Stimulated activated CD8-positive, alpha-beta memory T cell treated with anti-CD3 and anti-CD28 coated beads, Interleukin-12 subunit alpha, Interleukin-12 subunit beta, amount 100 ng/mL, for 4 hours (primary cell): ENCODE results near the gene MGRN1.

Experiments used
- DNase-seq: peaks from one replicate; pipeline ENCODE4 v3.0.0-alpha.2; 2020; ENCODE audit warnings: low read depth

MGRN1 gene

GRCh38 chr16:4624827-4625559 is 367 bp downstream of the MGRN1 start:
- DNase-seq, result peak; percentile 62

GRCh38 chr16:4625560-4626159 is 1.0 kb downstream of the MGRN1 start:
- DNase-seq, result no peak

GRCh38 chr16:4626396-4626795 is 1.8 kb downstream of the MGRN1 start:
- DNase-seq, result no peak

- no peak for DNase-seq
These were observed 3.7 kb downstream of the MGRN1 start for GRCh38 chr16:4628283-4628682.

- no peak for DNase-seq
These were observed 6.8 kb downstream of the MGRN1 start for GRCh38 chr16:4631444-4631843.

GRCh38 chr16:4633910-4634635 is 9.4 kb downstream of the MGRN1 start:
- DNase-seq, result no peak

- DNase-seq, result no peak
These were observed 10.1 kb downstream of the MGRN1 start for GRCh38 chr16:4634768-4635167.

- DNase-seq, result no peak
These were observed 11.6 kb downstream of the MGRN1 start for GRCh38 chr16:4636196-4636595.

GRCh38 chr16:4637501-4638166 is 13.0 kb downstream of the MGRN1 start:
- DNase-seq, result no peak

GRCh38 chr16:4639899-4640509 is 15.4 kb downstream of the MGRN1 start:
- no peak for DNase-seq

GRCh38 chr16:4640572-4641305 is 16.1 kb downstream of the MGRN1 start:
- DNase-seq, result no peak

- no peak for DNase-seq
These were observed 16.7 kb downstream of the MGRN1 start for GRCh38 chr16:4641306-4641687.

- no peak for DNase-seq
These were observed 17.3 kb downstream of the MGRN1 start for GRCh38 chr16:4641895-4642294.

- no peak for DNase-seq
These were observed 22.4 kb downstream of the MGRN1 start for GRCh38 chr16:4646773-4647643.

GRCh38 chr16:4647644-4647980 is 23.0 kb downstream of the MGRN1 start:
- no peak for DNase-seq

GRCh38 chr16:4648917-4649316 is 24.3 kb downstream of the MGRN1 start:
- DNase-seq, result no peak

- no peak for DNase-seq
These were observed 25.3 kb downstream of the MGRN1 start for GRCh38 chr16:4649744-4650442.

- DNase-seq, result peak; percentile 48
These were observed 25.9 kb downstream of the MGRN1 start for GRCh38 chr16:4650443-4651074.

GRCh38 chr16:4651827-4652226 is 27.2 kb downstream of the MGRN1 start:
- DNase-seq, result no peak

- no peak for DNase-seq
These were observed 27.9 kb downstream of the MGRN1 start for GRCh38 chr16:4652561-4652960.
